ENCODE results near the gene RNF135.
"Not testable (repeated sequence)": the region's sequence is repeated elsewhere in the genome, so short reads cannot be mapped to it uniquely, and the experiment has no call there.

Gene RNF135

DNA sequence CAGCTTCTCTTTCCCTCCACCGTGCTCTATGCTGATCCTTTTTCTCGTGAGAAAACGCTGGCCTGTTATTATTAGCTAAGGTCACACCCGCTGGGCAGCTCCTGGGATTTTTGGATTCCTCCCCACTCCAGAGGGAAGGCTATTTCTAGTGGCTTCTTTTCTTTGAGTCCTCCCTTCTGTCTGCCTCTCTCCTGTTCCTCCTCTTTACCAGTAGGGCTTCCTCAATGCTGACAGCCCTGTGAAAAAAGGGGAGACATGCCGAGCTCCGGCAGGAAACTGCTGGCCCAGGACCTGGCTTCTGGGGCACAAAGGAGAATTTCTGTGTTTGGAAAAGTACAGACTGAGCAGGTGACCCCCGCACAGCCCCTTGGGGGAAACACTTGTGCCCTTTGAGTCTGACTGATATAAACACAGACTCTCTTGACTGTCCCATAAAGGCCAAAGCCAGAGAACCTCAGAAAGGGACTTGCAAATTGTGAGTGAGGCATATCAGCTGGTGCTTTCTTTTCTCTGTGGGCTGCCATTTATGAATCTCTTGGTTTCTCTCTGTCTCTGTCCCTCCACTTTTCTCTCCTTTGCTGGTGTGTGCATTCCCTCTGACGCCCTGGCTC is 14.0 kb upstream of the RNF135 start:
- no peak for DNase-seq

DNA sequence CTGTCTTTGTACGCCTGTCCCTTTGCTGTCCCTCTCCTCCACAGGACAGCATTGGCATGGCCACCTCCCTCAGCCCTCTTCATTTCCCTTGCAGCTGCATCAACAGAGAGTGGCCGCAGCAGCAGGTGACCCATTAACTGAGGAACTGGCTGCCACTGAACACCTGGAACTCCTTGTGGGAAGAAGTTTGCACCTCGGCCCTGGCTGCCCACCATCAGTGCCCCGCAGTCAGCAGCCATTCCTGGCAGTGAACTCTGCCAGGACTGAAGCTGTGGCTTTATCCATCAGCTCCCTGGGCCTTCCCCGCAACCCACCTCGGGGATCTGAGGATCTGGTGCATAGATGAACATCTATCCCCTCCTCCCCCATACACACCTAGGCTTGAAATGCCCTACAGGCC is 13.1 kb upstream of the RNF135 start:
- no peak for DNase-seq

- DNase-seq, result no peak
Measured at GRCh38 chr17:30958187-30958586, 12.7 kb upstream of the RNF135 start.

GRCh38 chr17:30961209-30962188 is 9.3 kb upstream of the RNF135 start:
- peak in 1 of 2 experiments; percentile 35 for DNase-seq

- DNase-seq, result not testable (repeated sequence)
Measured at GRCh38 chr17:30964312-30964711, 6.5 kb upstream of the RNF135 start.

DNA sequence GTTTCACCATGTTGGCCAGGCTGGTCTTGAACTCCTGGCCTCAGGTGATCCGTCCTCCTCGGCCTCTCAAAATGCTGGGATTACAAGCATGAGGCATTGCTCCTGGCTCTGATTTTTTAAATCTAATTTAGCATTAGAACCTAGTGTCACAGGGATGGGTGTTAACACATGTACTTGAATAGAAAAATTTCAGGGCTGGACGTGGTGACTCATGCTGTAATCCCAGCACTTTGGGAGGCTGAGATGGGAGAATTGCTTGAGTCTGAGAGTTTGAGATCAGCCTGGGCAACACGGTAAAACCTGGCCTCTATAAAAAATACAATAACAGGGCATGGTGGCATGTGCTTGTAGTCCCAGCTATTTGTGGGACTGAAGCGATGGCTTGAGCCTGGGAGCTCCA is 6.0 kb upstream of the RNF135 start:
- DNase-seq, result no peak

- no peak for DNase-seq
Measured at GRCh38 chr17:30965686-30966085, 5.2 kb upstream of the RNF135 start.

GRCh38 chr17:30967911-30968310 is 2.9 kb upstream of the RNF135 start:
- DNase-seq, result peak in 1 of 2 experiments; percentile 8

DNA sequence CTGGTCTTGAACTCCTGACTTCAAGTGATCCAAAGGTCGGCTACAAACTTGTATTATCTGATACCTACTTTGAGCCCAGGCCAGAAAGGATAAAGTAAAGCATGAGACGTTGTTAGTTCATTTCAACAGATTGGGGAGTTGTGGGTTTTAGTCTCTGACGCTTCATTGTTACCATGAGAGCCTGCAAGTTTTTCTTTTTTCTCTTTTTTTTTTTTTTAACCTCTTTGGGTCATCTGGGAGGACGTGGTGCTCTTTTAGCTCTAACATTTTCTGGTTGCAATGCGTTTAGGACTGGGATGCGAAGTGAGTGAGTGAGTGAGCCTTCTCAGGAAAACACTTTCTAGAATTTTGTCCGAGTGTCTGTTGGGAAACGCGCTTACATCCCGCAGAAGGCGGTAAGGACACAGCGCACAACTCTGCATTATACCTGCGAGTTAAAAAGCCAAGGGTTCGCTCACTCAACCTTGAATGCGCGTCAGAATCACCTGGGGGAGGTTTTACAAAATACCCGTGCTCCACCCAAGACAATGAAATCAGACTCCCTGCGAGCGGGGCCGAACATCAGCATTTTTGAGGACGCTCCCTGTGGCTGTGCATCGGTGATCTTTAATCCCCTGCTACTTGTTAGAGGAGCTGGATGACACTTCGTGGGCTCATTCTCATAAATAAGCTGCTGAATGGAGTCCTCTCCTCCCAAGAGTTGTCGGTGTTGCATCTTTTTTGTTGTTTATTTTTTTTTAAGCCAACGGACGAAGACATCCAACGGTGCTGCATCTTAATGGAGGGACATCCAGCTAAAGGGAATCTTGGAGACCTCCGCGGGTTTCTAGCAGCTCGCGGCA is 629 bp upstream of the RNF135 start:
- peak in 1 of 2 experiments; percentile 28 for DNase-seq

- no peak for DNase-seq
Measured at GRCh38 chr17:30975042-30975820, 4.4 kb downstream of the RNF135 start.

- DNase-seq, result not testable (repeated sequence)
Measured at GRCh38 chr17:30979919-30980318, 9.1 kb downstream of the RNF135 start.

DNA sequence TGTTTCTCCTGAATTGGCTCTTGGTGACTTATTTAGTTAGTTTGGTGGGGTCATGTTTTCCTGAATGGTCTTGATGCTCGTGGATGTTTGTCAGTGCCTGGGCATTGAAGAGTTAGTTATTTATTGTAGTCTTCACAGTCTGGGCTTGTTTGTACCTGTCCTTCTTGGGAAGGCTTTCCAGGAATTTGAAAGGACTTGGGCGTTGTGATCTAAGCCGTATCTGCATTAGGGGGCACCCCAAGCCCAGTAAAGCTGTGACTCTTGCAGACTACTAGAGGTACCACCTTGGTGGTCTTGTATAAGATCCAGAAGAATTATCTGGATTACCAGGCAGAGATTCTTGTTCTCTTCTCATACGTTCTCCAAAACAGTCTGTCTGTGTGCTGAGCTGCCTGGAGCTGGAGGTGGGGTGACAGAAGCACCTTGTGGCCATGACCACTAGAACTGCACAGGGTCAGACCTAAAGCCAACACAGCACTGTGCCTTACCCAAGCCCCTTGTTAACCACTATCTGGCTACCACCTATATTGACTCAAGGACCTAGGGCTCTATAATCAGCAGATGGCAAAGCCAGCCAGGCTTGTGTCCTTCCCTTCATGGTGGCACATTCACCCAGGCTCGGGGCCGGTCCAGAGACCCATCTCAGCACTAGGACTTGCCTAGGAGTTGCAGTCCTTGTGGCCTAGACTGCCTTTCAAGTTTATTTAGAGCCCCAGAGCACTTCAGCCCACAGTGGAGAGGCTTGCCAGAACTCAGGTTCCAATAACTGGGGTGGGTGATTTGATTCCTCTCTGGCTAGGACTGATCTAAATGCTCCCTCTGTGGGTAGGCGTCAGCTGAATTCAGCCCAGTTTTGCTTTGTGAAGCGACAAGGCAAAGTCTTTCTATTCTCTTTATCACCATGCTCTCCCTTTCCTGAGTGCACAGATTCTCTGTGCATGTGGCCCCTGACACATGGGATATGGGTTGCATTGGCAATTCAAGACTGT is 11.0 kb downstream of the RNF135 start:
- peak in 1 of 2 experiments; percentile 5 for DNase-seq

- DNase-seq, result no peak
Measured at GRCh38 chr17:30982855-30983254, 12.0 kb downstream of the RNF135 start.

DNA sequence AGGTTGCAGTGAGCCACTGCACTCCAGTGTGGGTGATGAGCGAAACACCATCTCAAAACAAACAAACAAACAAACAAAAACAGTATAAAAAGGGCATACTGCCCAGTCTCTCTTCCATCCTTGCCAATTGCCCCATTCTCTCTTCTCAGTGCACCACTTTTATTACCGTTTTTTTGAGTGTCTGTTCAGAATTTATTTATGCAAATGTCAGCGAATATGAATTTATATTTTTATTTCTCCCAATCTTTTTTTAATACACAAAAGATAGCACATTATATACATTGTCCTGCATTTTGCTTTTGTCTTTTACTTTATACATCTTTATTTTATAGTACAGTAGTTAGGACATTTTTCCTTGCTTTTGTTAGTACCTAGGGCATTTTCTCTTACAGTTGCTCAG is 19.6 kb downstream of the RNF135 start:
- DNase-seq, result no peak

DNA sequence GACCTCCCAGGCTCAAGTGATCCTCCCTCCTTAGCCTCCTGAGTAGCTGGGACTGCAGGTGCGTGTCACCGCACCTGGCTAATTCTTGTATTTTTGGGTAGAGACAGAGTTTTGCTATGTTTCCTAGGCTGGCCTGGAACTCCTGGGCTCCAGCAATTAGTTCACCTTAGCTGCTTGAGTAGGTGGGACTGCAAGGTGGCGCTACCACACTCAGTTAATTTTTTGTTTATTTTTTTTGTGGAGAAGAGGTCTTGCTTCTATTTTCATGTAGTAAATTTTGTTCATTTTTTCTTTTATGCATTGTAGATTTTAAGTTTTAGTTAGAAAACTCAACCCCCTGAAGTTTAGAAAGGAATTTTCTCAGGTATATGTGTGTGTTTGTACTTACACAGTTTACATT is 21.7 kb downstream of the RNF135 start:
- no peak for DNase-seq

DNA sequence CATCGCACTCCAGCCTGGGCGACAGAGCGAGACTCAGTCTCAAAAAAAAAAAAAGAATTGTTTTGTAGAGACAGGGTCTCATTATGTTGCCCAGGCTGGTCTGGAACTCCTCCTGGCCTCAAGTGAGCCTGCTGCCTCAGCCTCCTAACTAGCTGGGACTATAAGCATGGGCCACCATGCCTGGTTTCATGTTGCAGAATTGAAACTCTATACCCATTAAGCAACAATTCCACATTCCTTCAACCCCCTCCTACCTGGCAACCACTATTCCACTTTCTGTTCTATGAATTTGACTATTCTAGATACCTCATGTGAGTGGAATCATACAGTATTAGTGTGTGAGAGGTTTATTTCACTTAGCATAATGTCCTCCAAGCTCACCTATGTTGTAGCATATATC is 24.5 kb downstream of the RNF135 start:
- no peak for DNase-seq

- no peak for DNase-seq
Measured at GRCh38 chr17:30996486-30996885, 25.6 kb downstream of the RNF135 start.

DNA sequence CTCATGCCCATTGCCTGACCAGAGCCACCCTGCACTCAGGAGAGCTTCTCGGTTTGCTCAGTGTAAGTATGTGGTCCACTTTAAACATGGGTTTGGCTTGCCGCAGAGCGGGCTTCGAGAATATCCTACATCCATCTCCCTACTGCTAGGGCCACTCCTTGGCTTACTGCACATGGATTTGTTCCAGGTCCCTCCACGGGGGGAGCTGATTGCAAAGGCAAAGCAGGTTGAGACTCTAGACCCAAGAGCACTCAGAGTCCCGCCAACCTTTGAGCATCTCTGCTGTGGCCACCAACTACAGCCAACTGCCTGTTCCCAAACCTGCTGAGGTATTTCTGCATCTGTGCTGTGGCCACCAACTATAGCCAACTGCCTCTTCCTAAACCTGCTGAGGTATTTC is 26.4 kb downstream of the RNF135 start:
- DNase-seq, result no peak

DNA sequence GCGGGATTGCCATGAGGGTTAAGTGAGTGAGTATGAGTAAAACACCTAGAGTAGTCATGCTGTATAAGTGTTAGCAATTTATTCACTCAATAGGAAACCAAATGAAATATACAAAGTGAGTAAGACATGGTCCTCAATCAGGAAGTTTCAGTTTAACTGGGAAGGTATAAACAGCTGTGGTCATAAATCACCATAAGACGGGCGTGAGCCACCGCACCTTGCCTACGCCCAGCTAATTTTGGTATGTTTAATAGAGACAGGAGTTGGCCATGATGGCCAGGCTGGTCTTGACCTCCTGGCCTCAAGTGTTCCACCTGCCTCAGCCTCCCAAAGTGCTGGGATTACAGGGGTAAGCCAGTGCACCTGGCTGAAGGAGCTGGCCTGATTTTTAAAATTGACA is 27.0 kb downstream of the RNF135 start:
- DNase-seq, result no peak

- DNase-seq, result no peak
Measured at GRCh38 chr17:31002047-31002446, 31.2 kb downstream of the RNF135 start.

- no peak for DNase-seq
Measured at GRCh38 chr17:31003225-31003866, 32.5 kb downstream of the RNF135 start.
